Pancreas (tissue), 10 donors: Measurements from ENCODE around the gene ALG5. TPM values are rescaled to one million over a fixed set of nuclear protein-coding genes. Genes with fewer than 3 reads are reported as not detected.

Source experiments
- ATAC-seq, 4 donors: fragments of 200-7000 bp; cut with Tn5 transposase; one replicate each; pipeline versions ENCODE4 v1.8.0 to v1.9.1; 2020; ENCODE audit warnings: mild to moderate bottlenecking in 4 of 4, moderate library complexity in 4 of 4
- DNase-seq, 6 donors: peaks; one replicate each; pipeline ENCODE4 v3.0.0-alpha.2; 2020
- FAIRE-seq: peaks from 2 replicates; lab custom pipeline; 2012; peaks lifted over from hg19 to GRCh38; lab: Jason Lieb, UNC
- H3K27ac ChIP-seq, 4 donors: fragments of 200-600 bp; sonication (generic); 1 replicate in 3 of 4; 2 replicates in 1 of 4; pipeline versions ENCODE4 v1.5.0 to v1.8.0; 2020
- H3K27me3 ChIP-seq, 4 donors: fragments of 200-600 bp; one replicate each; pipeline ENCODE4 v1.8.0; 2021
- H3K36me3 ChIP-seq, 3 donors: fragments of 200-600 bp; sonication (generic) in 1 of 3; one replicate each; pipeline versions ENCODE4 v1.5.0 to v1.8.0; 2020 to 2021
- H3K4me1 ChIP-seq, 3 donors: fragments of 200-600 bp; one replicate each; pipeline ENCODE4 v1.8.0; 2021
- H3K4me3 ChIP-seq, 4 donors: fragments of 200-600 bp; sonication (generic) in 2 of 4; one replicate each; pipeline versions ENCODE4 v1.5.0 to v1.8.0; 2020 to 2021
- H3K9me3 ChIP-seq, 4 donors: fragments of 200-600 bp; one replicate each; pipeline ENCODE4 v1.8.0; 2021
- WGBS, 2 donors: extraction: QIAGEN DNeasy Blood & Tissue Kit; methylation state at CpG; one replicate each; pipeline ENCODE4 v1.1.7; 2013; 5-methylcytosine and 5-hydroxymethylcytosine counted together
- intact Hi-C, 3 donors: fragments of 100-400 bp; cut with DNase I; formaldehyde crosslinking; loops; one replicate each; pipeline versions ENCODE4 v1.11.1 to v1.14.2; 2022
- polyA plus RNA-seq, 2 donors: library from polyadenylated mRNA; stranded (reverse); fragments of 200-250 nt; gene quantifications; one replicate each; pipeline ENCODE4 v1.2.3, GENCODE V29; 2013
- total RNA-seq, 6 donors: library from RNA; stranded (reverse); fragmentation: NEBNext Ultra II Directional in 4 of 6; extraction: Animal tissue kit (Norgen Biotek cat#: 25700) in 4 of 6; gene quantifications; one replicate each; pipeline versions ENCODE4 v1.2.1 to v1.2.4, GENCODE V29; 2021 to 2023
- TF ChIP-seq, protein P1 (sequence below), 4 donors: fragments of 200-600 bp; sonication (generic) in 3 of 4; IDR thresholded peaks; one replicate each; pipeline versions ENCODE4 v1.5.0 to v1.8.0; 2021; ENCODE audit warnings: antibody characterized with exemption in 4 of 4
- donor health status: healthy with polysubstance abuse.
- donor health status: DM: no; HTN: no; CAD: no; lungs with moderate emphysema.
- donor health status: DM: no; HTN: no; CAD: no.
- donor health status: control.
- donor health status: control.
- donor health status: Bipolar disorder and iron deficiency.
- donor health status: DM: yes; HTN: yes; CAD: no.
- donor health status: DM: no; HTN: no; CAD: no.
- donor health status: DM: no; HTN: no; CAD: no.
- donor health status: DM: yes; HTN: yes; CAD: no.

The ALG5 gene
- total and polyA plus RNA-seq, 8 donors, result 30.9 to 62.6 (median 40.8) TPM

DNA sequence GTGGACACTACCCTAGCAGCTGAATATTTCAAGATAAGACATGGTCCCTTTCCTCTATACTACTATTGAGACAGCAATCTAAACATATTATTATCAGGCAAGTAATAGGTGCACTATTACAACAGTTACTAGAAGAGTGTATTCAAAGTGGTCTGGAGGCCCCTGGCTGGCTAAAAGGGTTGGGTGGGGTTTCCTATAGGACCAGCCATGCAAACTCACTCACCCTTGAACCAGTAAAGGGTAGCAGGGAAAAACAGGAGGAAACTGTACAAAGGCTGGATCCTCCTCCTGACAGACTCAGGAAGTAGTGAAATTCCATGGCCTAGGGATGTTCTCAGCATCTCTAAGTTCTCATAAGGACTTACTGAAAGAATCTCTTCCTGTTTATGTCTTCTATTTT lies 86.8 kb downstream of the ALG5 start:
- DNase-seq (no peak), ATAC-seq (no peak), FAIRE-seq (no peak)
- Histone ChIP-seq H3K4me1 (no peaks in the 10 kb centered on the region), H3K4me3 (no peak overlapping the region), H3K36me3 (no peaks in the 10 kb centered on the region), H3K9me3 (no peaks in the 10 kb centered on the region), H3K27me3 (peaks cover 0 to 8% (median 3%) of the 10 kb centered on the region in 4 donors), H3K27ac (no peak overlapping the region)
- TF ChIP-seq, protein P1, sequence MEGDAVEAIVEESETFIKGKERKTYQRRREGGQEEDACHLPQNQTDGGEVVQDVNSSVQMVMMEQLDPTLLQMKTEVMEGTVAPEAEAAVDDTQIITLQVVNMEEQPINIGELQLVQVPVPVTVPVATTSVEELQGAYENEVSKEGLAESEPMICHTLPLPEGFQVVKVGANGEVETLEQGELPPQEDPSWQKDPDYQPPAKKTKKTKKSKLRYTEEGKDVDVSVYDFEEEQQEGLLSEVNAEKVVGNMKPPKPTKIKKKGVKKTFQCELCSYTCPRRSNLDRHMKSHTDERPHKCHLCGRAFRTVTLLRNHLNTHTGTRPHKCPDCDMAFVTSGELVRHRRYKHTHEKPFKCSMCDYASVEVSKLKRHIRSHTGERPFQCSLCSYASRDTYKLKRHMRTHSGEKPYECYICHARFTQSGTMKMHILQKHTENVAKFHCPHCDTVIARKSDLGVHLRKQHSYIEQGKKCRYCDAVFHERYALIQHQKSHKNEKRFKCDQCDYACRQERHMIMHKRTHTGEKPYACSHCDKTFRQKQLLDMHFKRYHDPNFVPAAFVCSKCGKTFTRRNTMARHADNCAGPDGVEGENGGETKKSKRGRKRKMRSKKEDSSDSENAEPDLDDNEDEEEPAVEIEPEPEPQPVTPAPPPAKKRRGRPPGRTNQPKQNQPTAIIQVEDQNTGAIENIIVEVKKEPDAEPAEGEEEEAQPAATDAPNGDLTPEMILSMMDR (IDR thresholded peaks at IDR 0.05), result no peak
- intact Hi-C loops, result no loop called here

DNA sequence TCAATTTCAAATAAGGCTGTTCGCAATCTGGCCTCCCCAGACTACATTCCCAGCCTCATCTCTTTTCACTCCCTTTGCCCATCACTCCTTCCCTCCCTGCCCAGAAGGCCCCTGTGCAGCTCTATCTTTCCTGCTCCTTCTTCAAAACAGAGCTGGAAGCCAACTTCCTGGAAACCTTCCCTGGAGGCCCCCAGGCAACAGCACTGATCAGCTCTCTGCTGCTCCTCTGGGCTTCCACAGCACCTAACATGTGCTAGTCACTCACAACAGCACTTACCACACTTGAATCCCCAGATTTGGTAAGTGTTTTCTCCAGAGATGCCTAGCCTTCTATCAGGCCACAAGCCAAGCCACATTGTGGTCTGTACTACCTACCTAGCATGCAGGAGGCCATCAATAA lies 88.6 kb downstream of the ALG5 start:
- no peak overlapping the region for H3K27ac ChIP-seq
- intact Hi-C loops, result no loop called here
- no peak for DNase-seq
- no peak for ATAC-seq
- H3K4me1 ChIP-seq, result no peaks in the 10 kb centered on the region
- H3K36me3 ChIP-seq, result no peaks in the 10 kb centered on the region
- H3K4me3 ChIP-seq, result no peak overlapping the region
- peaks cover 0 to 3% (median 0%) of the 10 kb centered on the region in 4 donors for H3K27me3 ChIP-seq
- H3K9me3 ChIP-seq, result no peaks in the 10 kb centered on the region
- TF ChIP-seq, protein P1 (IDR thresholded peaks at IDR 0.05), result no peak
- FAIRE-seq, result no peak
- 100% methylated on average over 1 of the region's 1 CpG for WGBS, 2 donors

DNA sequence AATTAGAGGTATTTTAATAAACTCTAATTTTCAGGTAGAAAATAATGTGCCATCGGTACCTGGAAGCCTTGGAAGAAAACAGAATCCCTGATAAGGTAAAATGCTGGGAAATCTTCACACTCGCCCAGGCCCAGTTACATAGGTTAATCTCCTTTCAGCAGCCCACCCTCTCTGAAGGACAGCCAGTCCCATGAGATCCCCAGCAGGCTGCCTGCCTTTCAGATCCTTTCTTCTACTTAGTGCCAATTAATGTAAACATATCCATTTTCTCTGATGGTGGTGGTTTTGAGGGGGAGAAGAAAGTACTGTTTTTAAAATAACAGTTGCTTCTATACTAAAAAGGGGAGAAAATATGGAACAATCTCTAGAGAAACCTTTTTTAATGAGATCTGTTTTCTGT lies 91.3 kb downstream of the ALG5 start:
- TF ChIP-seq, protein P1 (IDR thresholded peaks at IDR 0.05), result no peak
- intact Hi-C loops, result no loop called here
- Histone ChIP-seq H3K9me3 (no peaks in the 10 kb centered on the region), H3K36me3 (no peaks in the 10 kb centered on the region), H3K27ac (no peak overlapping the region), H3K27me3 (no peaks in the 10 kb centered on the region), H3K4me1 (no peaks in the 10 kb centered on the region), H3K4me3 (no peak overlapping the region)
- FAIRE-seq, result no peak
- no peak for ATAC-seq
- no peak for DNase-seq
- WGBS, 2 donors, result 77 to 84% methylated on average over 2 of the region's 2 CpGs

DNA sequence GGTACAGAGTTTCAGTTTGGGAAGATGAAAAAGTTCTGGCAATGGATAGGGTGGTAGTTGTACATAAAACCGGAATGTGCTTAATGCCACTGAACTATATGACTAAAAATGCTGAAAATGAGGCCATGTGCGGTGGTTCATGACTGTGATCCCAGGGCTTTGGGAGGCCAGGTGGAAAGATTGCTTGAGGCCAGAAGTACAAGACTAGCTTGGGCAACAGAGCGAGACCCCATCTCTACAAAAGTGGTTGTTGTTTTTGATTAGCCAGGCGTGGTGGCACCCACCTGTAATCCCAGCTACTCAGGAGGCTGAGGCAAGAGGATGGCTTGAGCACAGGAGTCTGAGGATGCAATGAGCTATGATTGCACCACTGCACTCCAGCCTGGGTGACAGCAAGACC lies 91.9 kb downstream of the ALG5 start:
- FAIRE-seq, result no peak
- Histone ChIP-seq H3K27me3 (no peaks in the 10 kb centered on the region), H3K4me3 (no peak overlapping the region), H3K9me3 (no peaks in the 10 kb centered on the region), H3K36me3 (no peaks in the 10 kb centered on the region), H3K27ac (no peak overlapping the region), H3K4me1 (no peaks in the 10 kb centered on the region)
- TF ChIP-seq, protein P1 (IDR thresholded peaks at IDR 0.05), result no peak
- no peak for DNase-seq
- ATAC-seq, result no peak
- intact Hi-C loops, result no loop called here
- 84 to 90% methylated on average over 4 of the region's 4 CpGs for WGBS, 2 donors

DNA sequence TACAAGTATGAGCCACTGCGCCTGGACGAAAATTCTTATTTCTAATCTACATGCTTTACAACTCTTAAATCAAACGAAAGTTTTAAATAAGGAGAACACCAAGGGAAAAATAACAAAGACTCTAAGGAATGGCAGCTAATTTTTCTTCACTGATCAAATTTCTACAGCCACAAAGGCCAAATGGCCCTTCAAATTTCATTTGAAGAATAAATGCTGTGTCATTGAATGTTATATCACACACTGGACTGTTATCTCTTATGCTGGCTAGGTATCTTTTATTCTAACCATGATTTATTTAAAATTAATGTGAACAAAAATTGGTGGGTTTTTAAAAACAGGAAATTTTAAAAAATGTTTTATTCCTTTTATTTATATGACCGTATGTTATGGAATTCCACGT lies 93.2 kb downstream of the ALG5 start:
- intact Hi-C loops, result no loop called here
- no peak for FAIRE-seq
- H3K4me1 ChIP-seq, result no peaks in the 10 kb centered on the region
- H3K27ac ChIP-seq, result no peak overlapping the region
- 81 to 88% methylated on average over 5 of the region's 5 CpGs for WGBS, 2 donors
- TF ChIP-seq, protein P1 (IDR thresholded peaks at IDR 0.05), result no peak
- no peak for ATAC-seq
- no peak for DNase-seq
- no peaks in the 10 kb centered on the region for H3K9me3 ChIP-seq
- H3K36me3 ChIP-seq, result no peaks in the 10 kb centered on the region
- H3K4me3 ChIP-seq, result no peak overlapping the region
- H3K27me3 ChIP-seq, result no peaks in the 10 kb centered on the region
